ENCODE measurements around the gene NUB1.

DNA sequence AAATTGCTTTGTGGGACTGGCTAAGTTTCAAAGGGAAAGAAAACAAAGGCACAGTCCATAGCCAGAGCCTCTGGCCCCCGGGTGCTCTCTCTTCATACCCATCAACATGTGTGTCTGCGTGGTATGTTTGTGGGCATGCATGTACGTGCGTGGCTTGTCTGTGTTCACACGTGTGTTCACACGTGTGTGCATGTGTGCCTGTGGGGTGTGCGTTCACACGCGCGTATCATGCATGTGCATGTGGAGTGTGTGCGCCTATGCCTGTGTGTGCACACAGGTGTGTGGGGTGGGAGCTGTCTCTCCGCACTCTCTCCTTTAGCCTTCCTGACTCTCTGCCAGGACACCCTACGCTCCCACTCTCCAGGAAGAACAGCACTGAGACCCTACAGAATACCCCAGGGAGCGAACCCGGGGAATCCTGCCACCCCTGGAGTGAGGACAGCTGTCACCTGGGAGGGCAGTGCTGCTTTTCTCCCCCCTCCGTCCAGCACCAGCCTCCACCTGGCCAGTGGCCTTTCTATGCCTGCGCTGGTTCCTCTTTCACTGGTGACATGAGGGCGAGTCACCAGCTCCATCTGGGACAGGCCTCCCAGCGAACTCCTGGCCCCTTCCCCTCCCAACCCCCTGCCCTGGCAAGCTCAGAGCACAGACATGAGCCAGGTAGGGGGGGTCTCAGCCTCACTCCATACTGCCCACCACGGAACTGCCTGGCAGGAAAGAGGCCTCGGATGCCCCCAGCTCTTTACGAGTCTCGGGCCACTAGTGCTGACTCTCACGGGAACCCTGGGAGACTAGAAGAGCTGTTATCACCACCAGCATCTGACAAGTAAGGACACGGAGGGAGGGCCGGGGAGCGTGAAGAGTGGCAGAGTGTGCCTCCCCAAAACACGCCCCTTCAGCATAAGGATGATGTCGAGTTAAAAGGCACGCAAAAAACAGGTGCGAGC is 51.7 kb downstream of the NUB1 start:
- TF ChIP-seq CTCF (IDR thresholded peaks at IDR 0.05) (no peak), EP300 (IDR thresholded peaks at IDR 0.05) (no peak), POLR2A (IDR thresholded peaks at IDR 0.05; ENCODE audit: low read depth) (no peak)
